DMS114 treated with DMSO at 0.1 percent for 48 hours (cell line): ENCODE measurements around the gene SCAP.

Experiments used
- DNase-seq: peaks from one replicate; lab custom pipeline; 2025; ENCODE audit not compliant: unreplicated experiment; lab: John Stamatoyannopoulos, UW

SCAP gene

DNA sequence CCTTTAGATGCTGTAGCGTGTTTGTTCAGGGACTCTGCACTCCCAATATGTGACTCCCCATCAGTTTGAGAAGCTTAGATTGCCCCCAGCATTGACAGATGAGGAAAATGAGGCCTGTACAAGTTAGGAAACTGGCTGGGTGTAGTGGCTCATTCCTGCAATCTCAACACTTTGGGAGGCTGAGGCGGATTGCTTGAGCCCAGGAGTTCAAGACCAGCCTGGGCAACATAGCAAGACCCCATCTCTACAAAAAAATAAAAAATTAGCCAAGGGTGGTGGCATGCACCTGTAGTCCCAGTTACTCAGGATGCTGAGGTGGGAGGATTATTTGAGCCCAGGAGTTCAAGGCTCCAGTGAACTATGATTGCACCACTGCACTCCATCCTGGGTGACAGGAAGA, 108.9 kb downstream of the SCAP start:
- DNase-seq = no peak

- DNase-seq = no peak
Measured at GRCh38 chr3:47365213-47366153, 110.3 kb downstream of the SCAP start.
